ENCODE results near the gene MCM9. TPM values are rescaled to one million over a fixed set of nuclear protein-coding genes. Genes with fewer than 3 reads are reported as not detected.
"Not testable (repeated sequence)": the region's sequence is repeated elsewhere in the genome, so short reads cannot be mapped to it uniquely, and the experiment has no call there.

The MCM9 gene
- total RNA-seq, 1 donor from 2014 or later: 5.5 TPM

GRCh38 chr6:118796548-118796947 lies 138.4 kb downstream of the MCM9 start:
- H3K4me1 ChIP-seq; H3K27me3 ChIP-seq (ENCODE audit: low read depth); H3K9me3 ChIP-seq (replicated peaks); H3K4me3 ChIP-seq; H3K36me3 ChIP-seq; intact Hi-C loops (cut with micrococcal nuclease); H3K27ac ChIP-seq (replicated peaks): not testable (repeated sequence)
- peak; percentile 27 for TF ChIP-seq CTCF (IDR thresholded peaks at IDR 0.05; ENCODE audit: borderline replicate concordance)
- peak; percentile 33 for DNase-seq

DNA sequence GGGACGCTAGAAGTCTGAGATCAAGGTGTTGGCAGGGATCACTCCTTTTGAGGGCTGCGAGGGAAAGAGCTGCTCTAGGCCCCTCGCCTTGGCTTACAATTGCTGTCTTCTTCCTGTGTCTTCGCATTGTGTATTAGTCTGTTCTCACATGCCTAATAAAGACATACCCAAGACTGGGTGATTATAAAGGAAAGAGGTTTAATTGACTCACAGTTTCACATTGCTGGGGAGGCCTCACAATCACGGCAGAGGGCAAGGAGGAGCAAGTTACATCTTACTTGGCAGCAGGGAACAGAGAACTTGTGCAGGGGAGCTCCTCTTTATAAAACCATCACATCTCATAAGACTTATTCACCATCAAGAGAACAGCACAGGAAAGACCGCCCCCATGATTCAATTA lies 143.5 kb downstream of the MCM9 start:
- intact Hi-C loops (cut with micrococcal nuclease): no loop called here
- Histone ChIP-seq H3K36me3 (no peaks in the 10 kb centered on the region), H3K4me3 (no peak overlapping the region), H3K27ac (replicated peaks) (no peak overlapping the region), H3K27me3 (ENCODE audit: low read depth) (no peaks in the 10 kb centered on the region), H3K4me1 (peaks cover 12% of the 10 kb centered on the region), H3K9me3 (replicated peaks) (no peaks in the 10 kb centered on the region)
- TF ChIP-seq CTCF (IDR thresholded peaks at IDR 0.05; ENCODE audit: borderline replicate concordance): no peak
- DNase-seq: no peak

- Histone ChIP-seq H3K4me3 (no peak overlapping the region), H3K4me1 (peaks cover 17% of the 10 kb centered on the region), H3K36me3 (no peaks in the 10 kb centered on the region), H3K27ac (replicated peaks) (no peak overlapping the region), H3K9me3 (replicated peaks) (no peaks in the 10 kb centered on the region), H3K27me3 (ENCODE audit: low read depth) (no peaks in the 10 kb centered on the region)
- no peak for TF ChIP-seq CTCF (IDR thresholded peaks at IDR 0.05; ENCODE audit: borderline replicate concordance)
- no peak for DNase-seq
- intact Hi-C loops (cut with micrococcal nuclease): no loop called here
These were observed 145.0 kb downstream of the MCM9 start for GRCh38 chr6:118789954-118790353.

DNA sequence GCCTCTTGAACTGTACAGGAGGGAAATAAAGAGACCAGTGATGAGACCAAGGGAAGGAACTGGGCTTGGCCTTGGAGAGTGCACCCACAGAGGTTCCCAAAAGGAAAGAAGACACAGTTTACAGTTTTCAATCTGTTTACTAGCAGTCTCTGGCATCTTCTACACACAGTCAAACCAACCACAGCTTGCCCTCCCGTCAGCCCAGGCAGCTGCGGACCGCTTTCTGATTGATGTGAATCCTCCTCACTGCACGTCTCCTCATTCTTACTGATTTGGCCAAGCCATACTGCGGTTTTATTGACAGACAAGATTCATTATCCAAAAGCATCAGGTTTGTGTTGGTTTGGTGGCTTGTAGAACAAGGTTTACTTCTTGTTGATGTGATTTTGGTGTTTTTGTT lies 145.5 kb downstream of the MCM9 start:
- no peak for DNase-seq

GRCh38 chr6:118788702-118789101 lies 146.3 kb downstream of the MCM9 start:
- Histone ChIP-seq H3K4me1 (peaks cover 24% of the 10 kb centered on the region), H3K27ac (replicated peaks) (no peak overlapping the region), H3K36me3 (no peaks in the 10 kb centered on the region), H3K9me3 (replicated peaks) (no peaks in the 10 kb centered on the region), H3K4me3 (no peak overlapping the region), H3K27me3 (ENCODE audit: low read depth) (no peaks in the 10 kb centered on the region)
- no peak for DNase-seq
- no peak for TF ChIP-seq CTCF (IDR thresholded peaks at IDR 0.05; ENCODE audit: borderline replicate concordance)
- intact Hi-C loops (cut with micrococcal nuclease): no loop called here

More for the DNA sequence above, 145.5 kb downstream of the MCM9 start:
- intact Hi-C loops (cut with micrococcal nuclease): no loop called here
- Histone ChIP-seq H3K36me3 (no peaks in the 10 kb centered on the region), H3K9me3 (replicated peaks) (no peaks in the 10 kb centered on the region), H3K27me3 (ENCODE audit: low read depth) (no peaks in the 10 kb centered on the region), H3K4me1 (peaks cover 23% of the 10 kb centered on the region), H3K4me3 (no peak overlapping the region), H3K27ac (replicated peaks) (no peak overlapping the region)
- no peak for TF ChIP-seq CTCF (IDR thresholded peaks at IDR 0.05; ENCODE audit: borderline replicate concordance)

Measured in left ventricle myocardium inferior (tissue), 1 donor.